ENCODE data around the gene TMEM164.

DNA sequence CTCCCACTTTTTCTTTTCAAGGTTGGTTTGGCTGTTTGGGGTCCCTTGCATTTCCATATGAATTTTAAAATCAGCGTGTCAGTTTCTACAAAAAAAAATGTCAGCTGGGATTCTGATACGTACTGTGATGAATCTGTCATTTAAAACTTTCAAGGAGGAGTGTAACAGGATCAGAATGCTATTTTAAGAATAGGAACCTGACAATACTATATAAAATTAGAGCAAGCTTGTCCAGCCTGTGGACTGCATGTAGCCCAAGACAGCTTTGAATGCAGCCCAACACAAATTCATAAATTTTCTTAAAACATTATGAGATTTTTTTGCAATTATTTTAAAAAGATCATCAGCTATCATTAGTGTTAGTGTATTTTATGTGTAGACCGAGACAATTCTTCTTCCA, 56.5 kb downstream of the TMEM164 start:
- TF ChIP-seq POLR2A (IDR thresholded peaks at IDR 0.05; ENCODE audit: low read depth) = no peak
- TF ChIP-seq, protein P1, sequence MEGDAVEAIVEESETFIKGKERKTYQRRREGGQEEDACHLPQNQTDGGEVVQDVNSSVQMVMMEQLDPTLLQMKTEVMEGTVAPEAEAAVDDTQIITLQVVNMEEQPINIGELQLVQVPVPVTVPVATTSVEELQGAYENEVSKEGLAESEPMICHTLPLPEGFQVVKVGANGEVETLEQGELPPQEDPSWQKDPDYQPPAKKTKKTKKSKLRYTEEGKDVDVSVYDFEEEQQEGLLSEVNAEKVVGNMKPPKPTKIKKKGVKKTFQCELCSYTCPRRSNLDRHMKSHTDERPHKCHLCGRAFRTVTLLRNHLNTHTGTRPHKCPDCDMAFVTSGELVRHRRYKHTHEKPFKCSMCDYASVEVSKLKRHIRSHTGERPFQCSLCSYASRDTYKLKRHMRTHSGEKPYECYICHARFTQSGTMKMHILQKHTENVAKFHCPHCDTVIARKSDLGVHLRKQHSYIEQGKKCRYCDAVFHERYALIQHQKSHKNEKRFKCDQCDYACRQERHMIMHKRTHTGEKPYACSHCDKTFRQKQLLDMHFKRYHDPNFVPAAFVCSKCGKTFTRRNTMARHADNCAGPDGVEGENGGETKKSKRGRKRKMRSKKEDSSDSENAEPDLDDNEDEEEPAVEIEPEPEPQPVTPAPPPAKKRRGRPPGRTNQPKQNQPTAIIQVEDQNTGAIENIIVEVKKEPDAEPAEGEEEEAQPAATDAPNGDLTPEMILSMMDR (IDR thresholded peaks at IDR 0.05) = no peak
